ENCODE results near the gene CFAP43. TPM values are rescaled to one million over a fixed set of nuclear protein-coding genes. Genes with fewer than 3 reads are reported as not detected.

Gene CFAP43
- total and polyA plus RNA-seq, 2 donors (not counting 1 experiment from before 2014, with no cell fraction given): 0.12 TPM; not detected in 1

DNA sequence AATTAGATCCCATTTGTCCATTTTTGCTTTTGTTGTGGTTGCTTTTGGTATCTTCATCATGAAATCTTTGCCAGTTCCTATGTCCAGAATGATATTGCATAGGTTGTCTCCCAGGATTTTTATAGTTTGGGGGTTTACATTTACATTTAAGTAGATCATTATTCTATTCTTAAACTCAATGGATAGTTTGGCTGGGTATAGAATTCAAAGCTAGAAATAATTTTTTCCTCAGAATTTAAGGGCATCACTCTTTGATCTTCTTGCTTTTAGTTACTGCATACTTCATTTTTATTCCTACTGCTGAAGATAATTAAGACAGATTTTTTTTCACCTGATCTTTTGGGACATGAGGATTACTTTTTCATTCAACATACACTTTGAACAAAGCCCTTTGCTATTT, 80.4 kb downstream of the CFAP43 start:
- Histone ChIP-seq H3K4me3 (ENCODE audit: control extremely low read depth in 1 of 5, extremely low read depth in 1 of 5, insufficient read depth in 1 of 5, low read depth in 2 of 5, low read length in 4 of 5) (no peak overlapping the region), H2AFZ (ENCODE audit: insufficient read depth, low read depth, low read length, poor library complexity, severe bottlenecking) (no peak overlapping the region), H4K20me1 (ENCODE audit: control insufficient read depth, insufficient read depth, low read length, poor library complexity, severe bottlenecking) (no peaks in the 10 kb centered on the region), H3K9ac (ENCODE audit: low read length) (no peak overlapping the region), H3K9me3 (ENCODE audit: control extremely low read depth in 1 of 3, control insufficient read depth in 2 of 3, insufficient read depth in 1 of 3, low read length in 2 of 3) (peaks cover 2 to 15% (median 11%) of the 10 kb centered on the region in 3 donors), H3K4me1 (ENCODE audit: control insufficient read depth in 2 of 2, insufficient read depth in 2 of 2, low read length in 2 of 2) (no peaks in the 10 kb centered on the region), H3K36me3 (replicated peaks in 1 of 2; ENCODE audit: control extremely low read depth in 1 of 2, control insufficient read depth in 1 of 2, extremely low read depth in 1 of 2, insufficient read depth in 2 of 2, low read length in 1 of 2) (no peaks in the 10 kb centered on the region), H3K27ac (ENCODE audit: low read length in 2 of 2) (no peak overlapping the region), H3K79me2 (ENCODE audit: control insufficient read depth, insufficient read depth, low read length) (no peaks in the 10 kb centered on the region), H3K27me3 (replicated peaks in 1 of 4; ENCODE audit: control extremely low read depth in 1 of 4, control insufficient read depth in 3 of 4, insufficient read depth in 4 of 4, low read length in 3 of 4) (peaks cover 0 to 12% (median 6%) of the 10 kb centered on the region in 4 experiments), H3K4me2 (replicated peaks; ENCODE audit: low read depth, low read length, poor library complexity, severe bottlenecking) (no peak overlapping the region)
- Mint-ChIP-seq H3K27me3 (peaks cover 56% of the 10 kb centered on the region), H3K9me3 (ENCODE audit: insufficient read depth) (peaks cover 8% of the 10 kb centered on the region), H3K4me3 (no peak overlapping the region), H3K4me1 (no peaks in the 10 kb centered on the region), H3K27ac (no peak overlapping the region)
- TF ChIP-seq EZH2 (IDR thresholded peaks at IDR 0.05; ENCODE audit: borderline replicate concordance, insufficient read depth, low read depth, low read length, poor library complexity, severe bottlenecking): no peak
- no peak for TF ChIP-seq CTCF (IDR thresholded peaks at IDR 0.05)
- ChIA-PET CTCF (interaction anchor here (1.2 kb wide), 1 partner anchor 13 kb away, joined by 3 read pairs; no protein-coding TSS in a partner anchor), POLR2A (no interaction called here)
- DNase-seq (no peak), ATAC-seq (ENCODE audit: low read depth) (no peak)
- intact Hi-C loops (cut with micrococcal nuclease): no loop called here

GRCh38 chr10:104150139-104150538, 82.0 kb downstream of the CFAP43 start:
- H3K9me3 Mint-ChIP-seq (ENCODE audit: insufficient read depth): peaks cover 8% of the 10 kb centered on the region
- H3K4me2 ChIP-seq (replicated peaks; ENCODE audit: low read depth, low read length, poor library complexity, severe bottlenecking): no peak overlapping the region
- TF ChIP-seq CTCF (IDR thresholded peaks at IDR 0.05) (no peak), EZH2 (IDR thresholded peaks at IDR 0.05; ENCODE audit: borderline replicate concordance, insufficient read depth, low read depth, low read length, poor library complexity, severe bottlenecking) (no peak)
- intact Hi-C loops (cut with micrococcal nuclease): no loop called here
- no peak overlapping the region for H3K27ac Mint-ChIP-seq
- DNase-seq: no peak
- H3K4me1 ChIP-seq (ENCODE audit: control insufficient read depth in 2 of 2, insufficient read depth in 2 of 2, low read length in 2 of 2): no peaks in the 10 kb centered on the region
- H3K4me1 Mint-ChIP-seq: no peaks in the 10 kb centered on the region
- H3K4me3 Mint-ChIP-seq: no peak overlapping the region
- ChIA-PET POLR2A (no interaction called here), CTCF (no interaction called here)
- H4K20me1 ChIP-seq (ENCODE audit: control insufficient read depth, insufficient read depth, low read length, poor library complexity, severe bottlenecking): no peaks in the 10 kb centered on the region
- H3K27me3 ChIP-seq (replicated peaks in 1 of 4; ENCODE audit: control extremely low read depth in 1 of 4, control insufficient read depth in 3 of 4, insufficient read depth in 4 of 4, low read length in 3 of 4): peaks cover 0 to 8% (median 5%) of the 10 kb centered on the region in 4 experiments
- H3K4me3 ChIP-seq (ENCODE audit: control extremely low read depth in 1 of 5, extremely low read depth in 1 of 5, insufficient read depth in 1 of 5, low read depth in 2 of 5, low read length in 4 of 5): no peak overlapping the region
- no peak overlapping the region for H2AFZ ChIP-seq (ENCODE audit: insufficient read depth, low read depth, low read length, poor library complexity, severe bottlenecking)
- no peaks in the 10 kb centered on the region for H3K79me2 ChIP-seq (ENCODE audit: control insufficient read depth, insufficient read depth, low read length)
- peaks cover 41% of the 10 kb centered on the region for H3K27me3 Mint-ChIP-seq
- no peak overlapping the region for H3K27ac ChIP-seq (ENCODE audit: low read length in 2 of 2)
- H3K9me3 ChIP-seq (ENCODE audit: control extremely low read depth in 1 of 3, control insufficient read depth in 2 of 3, insufficient read depth in 1 of 3, low read length in 2 of 3): peaks cover 2 to 15% (median 11%) of the 10 kb centered on the region in 3 donors
- no peaks in the 10 kb centered on the region for H3K36me3 ChIP-seq (replicated peaks in 1 of 2; ENCODE audit: control extremely low read depth in 1 of 2, control insufficient read depth in 1 of 2, extremely low read depth in 1 of 2, insufficient read depth in 2 of 2, low read length in 1 of 2)
- H3K9ac ChIP-seq (ENCODE audit: low read length): no peak overlapping the region
- no peak for ATAC-seq (ENCODE audit: low read depth)
